NCI-H82 treated with DMSO at 0.1 percent for 48 hours (cell line): ENCODE data around the gene KCNA2.

Source experiments
- DNase-seq: peaks from one replicate; lab custom pipeline; 2025; ENCODE audit not compliant: unreplicated experiment; lab: John Stamatoyannopoulos, UW

The KCNA2 gene

GRCh38 chr1:110630839-110631663 is 24.9 kb upstream of the KCNA2 start:
- DNase-seq = peak; percentile 62

- no peak for DNase-seq
Measured at GRCh38 chr1:110628323-110629105, 22.4 kb upstream of the KCNA2 start.

- DNase-seq = no peak
Measured at GRCh38 chr1:110627764-110628163, 21.6 kb upstream of the KCNA2 start.

GRCh38 chr1:110626889-110627288 is 20.7 kb upstream of the KCNA2 start:
- DNase-seq = no peak

GRCh38 chr1:110620686-110621085 is 14.5 kb upstream of the KCNA2 start:
- DNase-seq = no peak

GRCh38 chr1:110620250-110620615 is 14.1 kb upstream of the KCNA2 start:
- no peak for DNase-seq

- DNase-seq = peak; percentile 60
Measured at GRCh38 chr1:110619412-110620249, 13.5 kb upstream of the KCNA2 start.

GRCh38 chr1:110618668-110619067 is 12.5 kb upstream of the KCNA2 start:
- DNase-seq = no peak

GRCh38 chr1:110617589-110617988 is 11.4 kb upstream of the KCNA2 start:
- no peak for DNase-seq

GRCh38 chr1:110617116-110617515 is 11.0 kb upstream of the KCNA2 start:
- no peak for DNase-seq

- DNase-seq = no peak
Measured at GRCh38 chr1:110616587-110616986, 10.4 kb upstream of the KCNA2 start.

- peak; percentile 15 for DNase-seq
Measured at GRCh38 chr1:110615548-110616130, 9.5 kb upstream of the KCNA2 start.

- DNase-seq = no peak
Measured at GRCh38 chr1:110612060-110612745, 6.0 kb upstream of the KCNA2 start.

GRCh38 chr1:110610696-110611286 is 4.6 kb upstream of the KCNA2 start:
- no peak for DNase-seq

- DNase-seq = no peak
Measured at GRCh38 chr1:110610084-110610483, 3.9 kb upstream of the KCNA2 start.

- no peak for DNase-seq
Measured at GRCh38 chr1:110608247-110608646, 2.1 kb upstream of the KCNA2 start.

- DNase-seq = no peak
Measured at GRCh38 chr1:110607536-110608230, 1.5 kb upstream of the KCNA2 start.

- DNase-seq = no peak
Measured at GRCh38 chr1:110606657-110607535, 738 bp upstream of the KCNA2 start.

- DNase-seq = no peak
Measured at GRCh38 chr1:110605446-110605845, 712 bp downstream of the KCNA2 start.
